GDM1 (cell line): Measurements from ENCODE around the gene PTPN12.
"Not testable (repeated sequence)": the region's sequence is repeated elsewhere in the genome, so short reads cannot be mapped to it uniquely, and the experiment has no call there.

Experiments
- DNase-seq: peaks from one replicate; lab custom pipeline; 2025; lab: John Stamatoyannopoulos, UW

PTPN12 gene

GRCh38 chr7:77538281-77539212 is 1.5 kb downstream of the PTPN12 start:
- no peak for DNase-seq

DNA sequence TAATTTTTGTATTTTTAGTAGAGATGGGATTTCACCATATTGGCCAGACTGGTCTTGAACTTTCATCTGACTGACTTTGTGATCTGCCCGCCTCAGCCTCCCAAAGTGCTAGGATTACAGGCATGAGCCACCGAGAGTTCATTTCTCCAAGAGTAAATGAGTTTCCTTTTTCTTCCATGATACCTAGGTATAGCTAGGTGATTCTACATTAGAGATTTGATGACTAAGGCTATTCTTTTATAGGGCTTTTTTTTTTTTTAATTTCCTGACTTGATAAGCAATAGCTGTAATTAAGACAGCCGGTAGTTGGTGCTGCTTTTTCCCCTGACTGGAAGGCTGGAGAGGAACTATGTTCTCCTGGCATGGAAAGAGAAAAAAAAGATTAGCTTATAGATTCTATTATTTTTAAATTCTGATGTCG is 3.3 kb downstream of the PTPN12 start:
- no peak for DNase-seq

- not testable (repeated sequence) for DNase-seq
These were observed 3.9 kb downstream of the PTPN12 start for GRCh38 chr7:77540993-77541392.

GRCh38 chr7:77542409-77542808 is 5.3 kb downstream of the PTPN12 start:
- DNase-seq, result no peak

DNA sequence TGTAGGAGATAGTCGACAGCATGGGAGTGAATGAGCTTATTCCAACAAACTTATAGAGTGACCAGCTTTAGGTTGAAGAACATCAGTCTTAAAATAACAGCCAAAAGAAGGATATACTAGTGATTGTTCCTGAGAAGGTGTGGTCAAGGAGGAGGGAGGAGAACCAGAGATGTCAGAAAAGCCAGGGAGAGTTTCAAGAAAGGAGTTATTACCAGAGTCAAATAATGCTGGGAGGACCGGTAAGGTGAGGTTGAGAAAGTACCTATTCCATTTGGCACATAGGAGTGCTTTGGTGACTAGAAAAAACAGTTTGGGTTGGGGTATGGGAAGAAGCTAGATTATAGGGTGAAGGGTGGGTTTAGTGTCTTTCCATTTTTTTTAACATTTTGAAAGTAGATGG is 5.8 kb downstream of the PTPN12 start:
- no peak for DNase-seq

DNA sequence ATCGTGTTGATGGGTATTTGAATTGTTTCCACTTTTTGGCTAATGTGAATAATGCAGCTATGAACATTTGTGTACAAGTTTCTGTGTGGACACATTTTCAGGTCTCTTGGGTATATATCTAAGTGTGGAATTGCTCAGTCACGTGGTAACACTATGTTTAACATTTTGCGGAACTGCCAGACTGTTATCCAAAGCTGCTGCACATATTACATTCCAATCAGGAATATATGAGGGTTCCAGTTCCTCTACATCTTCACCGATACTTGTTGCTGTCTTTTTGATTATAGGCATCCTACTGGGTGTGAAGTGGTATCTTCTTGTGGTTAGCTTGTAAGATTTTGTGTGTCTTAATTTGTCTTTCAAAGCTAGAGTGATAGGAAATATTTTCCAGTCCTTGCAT is 6.8 kb downstream of the PTPN12 start:
- no peak for DNase-seq

GRCh38 chr7:77544518-77544917 is 7.4 kb downstream of the PTPN12 start:
- no peak for DNase-seq

GRCh38 chr7:77548206-77548605 is 11.1 kb downstream of the PTPN12 start:
- no peak for DNase-seq

- no peak for DNase-seq
These were observed 12.2 kb downstream of the PTPN12 start for GRCh38 chr7:77549106-77549870.

- no peak for DNase-seq
These were observed 13.5 kb downstream of the PTPN12 start for GRCh38 chr7:77550586-77550985.

- no peak for DNase-seq
These were observed 16.0 kb downstream of the PTPN12 start for GRCh38 chr7:77553123-77553522.

DNA sequence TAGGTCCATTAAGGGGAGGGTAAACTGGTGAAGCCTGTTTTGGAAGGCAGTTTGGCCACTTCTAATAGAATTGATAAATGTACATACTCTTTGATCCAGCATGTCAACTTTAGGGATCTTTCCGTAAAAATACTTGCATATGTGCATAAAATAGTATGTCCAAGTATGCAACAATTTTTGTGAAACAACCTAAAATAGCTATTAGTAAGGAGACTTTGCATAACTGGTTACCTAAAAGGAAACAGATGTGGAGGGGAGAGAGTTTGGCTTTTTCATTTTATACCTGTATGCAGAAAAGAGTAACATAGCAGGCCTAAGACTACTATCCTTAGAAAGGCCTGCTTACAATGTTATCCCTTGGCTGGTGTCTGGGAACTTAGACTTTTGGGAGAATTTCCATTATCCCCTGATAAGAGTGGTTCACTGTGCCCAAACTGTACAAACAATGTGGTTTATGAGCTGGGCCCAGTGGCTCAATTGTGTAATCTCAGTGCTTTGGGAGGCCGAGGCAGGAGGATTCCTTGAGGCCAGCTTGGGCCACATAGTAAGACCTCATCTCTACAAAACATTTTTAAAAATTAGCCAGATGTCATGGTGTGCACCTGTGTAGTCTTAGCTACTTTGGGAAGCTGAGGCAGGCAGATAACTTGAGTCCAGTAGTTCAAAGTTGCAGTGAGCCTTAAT is 21.3 kb downstream of the PTPN12 start:
- no peak for DNase-seq

- no peak for DNase-seq
These were observed 24.3 kb downstream of the PTPN12 start for GRCh38 chr7:77561352-77561751.

GRCh38 chr7:77563275-77563674 is 26.2 kb downstream of the PTPN12 start:
- no peak for DNase-seq

DNA sequence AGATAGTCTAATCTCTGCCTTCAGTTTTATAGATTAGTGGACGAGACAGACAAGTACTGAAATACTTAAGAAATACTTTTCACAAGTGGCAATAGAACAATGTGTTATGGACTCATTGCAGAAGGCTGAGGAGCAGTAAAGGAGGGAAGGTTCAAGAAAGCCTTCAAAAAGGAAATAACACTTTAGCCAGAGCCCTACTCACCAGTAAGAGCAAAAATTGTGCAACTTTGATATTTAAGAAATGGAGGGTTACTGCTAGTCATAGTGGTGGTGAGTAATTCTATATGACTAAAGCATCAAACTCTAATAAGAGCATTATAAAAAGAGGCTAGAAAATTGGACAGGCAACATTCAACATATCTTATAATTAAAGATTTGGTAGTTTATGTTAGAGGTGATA is 28.8 kb downstream of the PTPN12 start:
- DNase-seq, result no peak

GRCh38 chr7:77566421-77566820 is 29.3 kb downstream of the PTPN12 start:
- DNase-seq, result no peak

DNA sequence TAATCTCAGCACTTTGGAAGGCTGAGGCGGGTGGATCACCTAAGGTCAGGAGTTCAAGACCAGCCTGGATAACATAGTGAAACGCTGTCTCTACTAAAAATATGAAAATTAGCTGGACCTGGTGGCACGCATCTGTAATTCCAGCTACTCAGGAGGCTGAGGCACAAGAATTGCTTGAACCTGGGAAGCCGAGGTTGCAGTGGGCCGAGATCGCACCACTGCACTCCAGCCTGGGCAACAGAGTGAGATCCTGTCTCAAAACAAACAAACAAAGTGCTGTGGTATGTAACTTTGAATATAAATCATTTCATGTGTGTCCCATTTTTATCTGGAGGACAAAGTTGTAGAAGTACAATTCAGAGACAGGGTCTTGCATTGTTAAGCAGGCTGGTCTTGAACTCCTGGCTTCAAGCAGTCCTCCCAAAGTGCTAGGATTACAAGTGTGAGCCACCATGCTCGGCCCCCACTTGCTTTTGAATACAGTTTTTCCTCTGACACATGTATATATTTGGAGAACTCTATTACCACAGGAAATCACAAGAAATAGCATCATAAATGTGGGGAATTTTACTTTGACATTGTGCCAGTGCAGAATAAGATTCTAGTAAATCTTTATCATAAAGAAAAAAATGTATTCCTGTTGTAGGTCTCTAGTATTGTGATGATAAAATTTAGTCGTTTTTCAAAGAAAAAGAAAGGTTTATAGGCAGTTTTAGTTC is 32.6 kb downstream of the PTPN12 start:
- DNase-seq, result no peak

- DNase-seq, result peak; percentile 42
These were observed 33.4 kb downstream of the PTPN12 start for GRCh38 chr7:77570330-77571011.

DNA sequence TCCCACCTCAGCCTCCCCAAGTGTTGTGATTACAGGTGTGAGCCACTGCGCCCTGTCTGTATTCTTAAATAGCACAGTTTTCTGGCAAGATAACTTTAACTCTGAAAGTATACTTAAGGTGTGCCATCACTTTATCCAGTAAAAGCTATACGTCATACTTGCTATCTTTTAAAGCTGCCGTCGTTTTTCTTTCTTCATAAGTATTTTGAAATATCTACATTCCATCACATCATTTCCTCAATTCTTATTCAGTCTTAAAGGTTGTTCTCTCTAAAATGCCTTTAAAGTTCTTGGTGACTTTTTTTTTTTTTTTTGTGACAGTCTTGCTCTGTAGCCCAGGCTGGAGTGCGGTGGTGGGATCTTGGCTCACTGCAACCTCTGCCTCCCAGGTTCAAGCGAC is 34.7 kb downstream of the PTPN12 start:
- no peak for DNase-seq

DNA sequence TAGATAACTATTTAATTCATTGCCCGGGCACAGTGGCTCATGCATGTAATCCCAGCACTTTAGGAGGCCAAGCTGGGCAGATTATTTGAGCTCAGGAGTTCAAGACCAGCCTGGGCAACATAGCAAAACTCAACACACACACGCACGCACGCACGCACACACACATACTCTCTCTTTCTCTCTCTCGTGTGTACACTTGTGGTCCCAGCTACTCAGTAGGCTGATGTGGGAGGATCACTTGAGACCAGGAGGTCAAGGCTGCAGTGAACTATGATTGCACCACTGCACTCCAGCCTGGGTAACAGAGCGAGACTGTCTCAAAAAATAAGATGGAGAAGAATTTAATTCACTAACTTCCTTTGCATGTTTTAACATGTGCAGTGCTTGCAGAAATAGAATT is 38.1 kb downstream of the PTPN12 start:
- no peak for DNase-seq

GRCh38 chr7:77576856-77577255 is 39.8 kb downstream of the PTPN12 start:
- no peak for DNase-seq
